ENCODE results near the gene FARS2. TPM values are rescaled to one million over a fixed set of nuclear protein-coding genes. Genes with fewer than 3 reads are reported as not detected.

FARS2 gene
- total and polyA plus RNA-seq, 9 of the 15 experiments (the other 6 are each of a cell fraction or from before 2014, with no cell fraction given), result 16.5 to 62.2 (median 27.0) TPM

- no peak for TF ChIP-seq ZHX1 (conservative IDR thresholded peaks at IDR 0.05; ENCODE audit: low read length)
- TF ChIP-seq YBX1 (IDR thresholded peaks at IDR 0.05), result no peak
- TF ChIP-seq GMEB1 (CRISPR knock-in tag; IDR thresholded peaks at IDR 0.05), result no peak
- TF ChIP-seq HOXB6 (CRISPR knock-in tag; IDR thresholded peaks at IDR 0.05; ENCODE audit: borderline replicate concordance), result no peak
- no peak for TF ChIP-seq BCL6 (CRISPR knock-in tag; IDR thresholded peaks at IDR 0.05)
These were observed 445.1 kb downstream of the FARS2 start (continued) for GRCh38 chr6:5706124-5707033.
